HUDEP-2 (cell line): ENCODE measurements around the gene SYS1.
"Not testable (repeated sequence)": the region's sequence is repeated elsewhere in the genome, so short reads cannot be mapped to it uniquely, and the experiment has no call there.

Source experiments
- DNase-seq, 76 experiments: peaks; one replicate each; lab custom pipeline; 2025; ENCODE audit not compliant: unreplicated experiment in 76 of 76; lab: John Stamatoyannopoulos, UW

SYS1 gene

DNA sequence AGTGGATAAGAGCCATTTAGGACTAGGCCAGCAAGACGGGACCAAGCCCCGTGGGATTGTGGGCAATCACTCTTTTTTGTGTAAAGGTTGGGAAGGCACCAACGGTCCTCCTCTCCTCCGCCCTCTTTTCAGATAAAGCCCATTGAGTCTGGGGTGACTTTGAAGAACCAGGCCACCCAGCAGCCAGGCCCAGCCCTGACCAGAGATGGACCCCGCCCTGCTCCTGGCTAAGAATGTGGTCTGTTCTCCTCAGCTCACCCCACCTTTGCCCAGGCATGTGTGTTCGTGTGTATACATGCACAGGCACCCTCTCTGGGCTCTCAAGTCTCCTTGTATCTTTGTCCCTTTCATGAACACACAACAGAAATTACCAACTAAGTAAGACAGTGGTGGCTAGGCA lies 23.9 kb upstream of the SYS1 start:
- DNase-seq, result peak in 59 of 76 experiments; percentile 12 to 82 (median 55)

DNA sequence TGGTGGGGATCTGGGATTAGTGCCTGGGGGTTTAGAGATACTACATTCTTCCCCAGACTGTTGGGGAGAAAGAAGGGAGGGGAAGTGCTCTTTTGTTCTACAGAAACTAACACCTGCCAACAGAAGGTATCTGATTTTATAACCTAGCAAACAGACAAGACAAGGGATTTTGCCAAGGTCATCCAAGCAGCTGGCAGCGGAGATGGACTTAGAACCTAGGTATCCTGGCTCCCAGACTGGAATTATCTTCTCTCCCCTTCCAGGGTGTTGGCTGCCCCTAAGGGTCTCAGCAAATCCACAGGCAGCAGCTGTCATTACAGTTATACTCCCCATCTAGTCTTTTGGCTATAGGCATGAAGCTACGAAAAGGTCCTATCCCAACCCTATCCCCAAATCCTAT lies 23.2 kb upstream of the SYS1 start:
- no peak for DNase-seq

DNA sequence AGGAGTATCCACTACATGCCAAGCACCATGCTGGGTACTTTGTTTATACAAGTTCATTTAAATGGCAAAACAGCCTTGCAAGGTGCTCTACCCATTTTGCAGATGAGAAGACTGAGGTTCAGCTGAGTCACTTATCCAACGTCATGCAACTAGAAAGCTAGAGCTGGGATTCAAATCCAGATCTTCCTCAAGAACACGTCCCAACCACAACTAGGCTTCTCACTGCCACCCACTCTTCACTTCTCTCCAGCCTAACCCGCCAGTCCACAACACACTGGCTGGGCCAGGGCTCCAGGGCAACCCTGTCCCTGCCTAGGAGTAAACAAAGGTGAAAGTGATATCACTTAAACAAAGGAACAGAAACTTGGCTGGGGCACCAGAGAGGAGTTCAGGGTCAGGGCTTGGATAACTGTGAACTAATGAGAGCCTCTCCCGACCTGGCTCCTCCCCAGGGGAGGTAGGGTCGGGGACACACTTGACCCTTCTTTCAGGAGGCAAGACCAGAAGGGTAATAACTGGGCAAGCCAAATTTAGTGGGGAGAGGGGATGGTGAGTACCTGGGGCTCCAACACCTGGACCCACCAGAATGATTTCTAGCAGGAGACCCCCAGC lies 22.6 kb upstream of the SYS1 start:
- DNase-seq, result peak in 2 of 76 experiments; percentile 8 to 16

DNA sequence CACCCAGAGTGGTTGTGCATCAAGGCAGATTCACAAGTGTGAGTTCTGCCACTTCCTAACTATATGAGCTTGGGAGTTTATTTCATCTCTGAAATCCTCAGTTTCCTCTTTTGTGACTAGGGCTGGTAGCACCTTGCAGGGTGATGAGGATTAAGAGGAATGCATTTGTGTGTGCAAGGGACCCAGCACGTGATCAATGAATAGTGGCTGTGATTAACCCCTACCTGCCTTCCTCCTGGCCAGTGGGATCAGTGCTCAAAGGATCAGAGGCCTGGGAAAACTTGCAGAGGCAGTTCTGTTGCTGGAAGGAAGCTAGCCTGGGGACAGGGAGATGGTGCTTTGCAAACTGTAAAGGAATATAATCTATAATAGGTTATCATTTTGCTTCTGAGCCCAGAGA lies 22.0 kb upstream of the SYS1 start:
- DNase-seq, result no peak

GRCh38 chr20:45341579-45341938 lies 21.4 kb upstream of the SYS1 start:
- no peak for DNase-seq

- DNase-seq, result peak in 30 of 76 experiments; percentile 9 to 69 (median 28)
These were observed 20.8 kb upstream of the SYS1 start for GRCh38 chr20:45341939-45342854.

- DNase-seq, result no peak
These were observed 20.0 kb upstream of the SYS1 start for GRCh38 chr20:45342855-45343531.

- DNase-seq, result peak in 43 of 76 experiments; percentile 7 to 66 (median 34)
These were observed 19.3 kb upstream of the SYS1 start for GRCh38 chr20:45343532-45344167.

DNA sequence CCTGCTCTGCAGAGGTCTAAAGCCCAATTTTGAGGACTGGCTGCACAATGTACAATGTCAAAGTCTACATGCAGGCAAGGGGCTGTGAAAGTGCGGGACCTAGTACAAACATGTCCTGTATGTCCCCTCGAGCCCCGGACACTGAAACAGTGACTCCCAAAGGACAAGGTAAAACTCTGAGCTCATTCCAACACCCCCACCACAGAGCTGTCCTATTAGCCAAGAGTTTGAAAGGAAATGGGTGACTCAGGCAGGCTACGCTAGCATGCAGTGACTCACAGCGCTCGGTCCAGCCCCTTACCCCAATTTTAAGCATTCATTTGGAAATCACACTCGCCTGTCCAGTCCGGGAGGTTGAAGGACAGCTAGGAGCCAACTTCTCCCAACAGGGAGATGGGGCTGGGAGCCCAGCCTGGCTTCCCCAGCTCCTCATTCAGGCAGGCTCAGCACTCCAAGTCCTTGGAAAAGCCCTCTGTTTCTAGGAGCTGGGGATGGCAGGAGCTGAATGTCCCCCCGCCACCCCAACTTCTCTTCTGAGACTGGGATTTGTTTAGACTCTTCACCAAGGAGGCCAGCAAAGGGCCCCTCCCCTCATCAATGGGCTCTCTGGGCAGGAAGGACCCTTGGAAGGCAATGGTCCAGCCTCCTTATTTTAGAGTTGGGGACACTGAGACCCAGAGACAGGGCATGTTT lies 18.6 kb upstream of the SYS1 start:
- DNase-seq, result peak in 2 of 76 experiments; percentile 8 to 20

DNA sequence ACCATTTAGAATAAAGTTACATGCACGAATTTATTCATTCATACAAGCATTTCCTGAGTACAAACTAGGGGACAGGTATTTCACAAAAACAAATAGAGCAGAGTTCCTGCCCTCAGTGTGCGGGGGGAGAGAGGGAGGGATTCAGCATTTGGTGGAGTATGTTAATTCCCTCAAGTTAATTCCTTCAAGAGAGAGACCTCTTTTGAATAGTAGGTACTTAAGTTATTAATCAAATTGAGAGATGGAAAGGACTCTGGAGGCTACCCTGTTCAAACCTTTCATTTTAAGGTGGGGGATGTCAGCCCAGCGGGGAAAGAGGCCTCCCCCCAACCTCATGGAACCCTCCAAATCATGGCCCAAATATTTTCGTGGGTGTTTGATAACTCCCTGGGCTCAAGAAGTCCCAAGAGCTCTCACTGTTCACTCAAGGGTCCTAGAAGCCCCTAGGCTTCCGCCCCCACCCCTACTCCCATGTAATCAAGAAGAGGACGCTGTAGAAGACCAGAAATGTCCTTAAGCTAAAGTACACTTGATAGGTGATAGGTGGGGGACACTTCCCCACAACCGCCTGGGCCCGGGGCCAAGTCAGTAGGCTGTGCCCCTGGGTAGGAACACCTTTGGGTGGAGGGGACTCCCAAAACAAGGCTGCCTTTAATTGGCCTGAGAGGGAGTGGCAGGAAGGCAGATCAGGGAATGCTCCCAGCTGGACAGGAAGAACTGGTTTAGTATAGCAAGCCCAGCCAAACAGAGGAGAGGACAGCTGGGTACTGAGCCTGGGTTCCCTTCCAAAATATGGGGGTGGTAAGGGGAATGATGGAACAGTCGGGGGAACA lies 17.6 kb upstream of the SYS1 start:
- no peak for DNase-seq

- peak in 1 of 76 experiments; percentile 10 for DNase-seq
These were observed 16.7 kb upstream of the SYS1 start for GRCh38 chr20:45346291-45346718.

GRCh38 chr20:45346851-45347250 lies 16.1 kb upstream of the SYS1 start:
- no peak for DNase-seq

DNA sequence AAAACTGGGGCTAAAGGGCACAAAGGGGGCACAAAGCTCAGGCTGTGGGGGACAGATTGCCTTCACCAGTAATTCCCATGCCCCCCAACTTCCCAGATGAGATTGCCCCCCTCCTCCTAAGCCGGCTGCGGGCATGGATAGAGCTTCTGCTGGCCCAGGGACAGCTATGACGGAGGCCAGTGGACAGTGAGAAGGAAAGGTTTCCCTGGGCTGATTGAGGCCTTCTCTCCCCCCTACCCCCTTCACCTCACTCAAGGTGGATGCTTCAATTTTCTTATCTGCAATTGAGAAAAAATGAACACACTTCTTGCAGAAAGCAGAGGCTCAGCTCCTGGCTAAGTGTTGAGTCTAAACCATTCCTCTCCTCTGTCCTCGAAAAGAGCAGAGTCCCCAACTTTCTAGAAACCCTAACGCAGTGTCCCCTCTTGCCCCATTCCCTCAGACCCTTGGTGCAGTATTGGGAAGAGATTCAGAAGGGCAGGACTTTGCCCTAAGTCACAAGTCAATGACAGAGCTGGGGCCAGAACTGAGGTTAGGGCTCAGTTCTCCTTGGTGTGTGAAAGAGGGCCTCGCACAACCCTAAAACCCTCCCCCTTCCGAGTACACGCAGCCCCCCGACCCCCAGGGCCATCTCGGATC lies 15.5 kb upstream of the SYS1 start:
- DNase-seq, result no peak

GRCh38 chr20:45347936-45348778 lies 14.8 kb upstream of the SYS1 start, which contains the start of gene SDC4:
Gene SDC4, minus strand, starts transcription at chr20:45348424. Its CDS starts 40 bp downstream, at chr20:45348384.
- DNase-seq, result peak in 47 of 76 experiments; percentile 9 to 66 (median 33)

DNA sequence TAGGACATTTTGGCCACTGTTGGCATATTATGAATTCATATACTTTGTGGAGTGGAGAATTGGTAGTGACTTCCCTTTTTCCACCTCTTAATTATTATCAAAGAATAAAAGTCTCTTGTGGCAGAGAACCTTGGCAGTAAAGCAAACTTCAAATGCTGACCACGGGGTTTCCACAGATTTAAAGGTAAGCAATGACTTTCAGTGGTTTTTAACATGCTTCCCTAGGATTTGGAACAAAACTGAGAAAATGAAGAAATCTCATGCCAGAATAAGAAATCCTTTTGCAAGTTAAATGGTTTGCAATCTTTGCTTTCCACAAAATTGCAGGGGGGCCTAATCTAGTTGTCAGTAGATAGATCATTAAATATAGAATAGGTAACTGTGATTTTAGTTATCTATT lies 12.7 kb upstream of the SYS1 start:
- DNase-seq, result no peak

DNA sequence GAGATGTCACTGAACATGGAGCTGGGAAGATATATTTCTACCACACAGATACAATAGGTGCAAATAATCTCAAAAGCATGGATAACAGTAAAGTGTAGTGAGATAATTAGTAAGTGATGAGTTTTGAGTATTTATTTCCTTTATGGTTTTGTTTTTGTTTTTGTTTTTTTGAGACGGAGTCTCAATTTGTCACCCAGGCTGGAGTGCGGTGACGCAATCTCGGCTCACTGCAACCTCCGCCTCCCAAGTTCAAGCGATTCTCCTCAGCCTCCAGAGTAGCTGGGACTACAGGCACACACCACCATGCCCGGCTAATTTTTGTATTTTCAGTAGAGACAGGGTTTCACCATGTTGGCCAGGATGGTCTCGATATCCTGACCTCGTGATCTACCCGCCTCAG lies 12.2 kb upstream of the SYS1 start:
- DNase-seq, result not testable (repeated sequence)

DNA sequence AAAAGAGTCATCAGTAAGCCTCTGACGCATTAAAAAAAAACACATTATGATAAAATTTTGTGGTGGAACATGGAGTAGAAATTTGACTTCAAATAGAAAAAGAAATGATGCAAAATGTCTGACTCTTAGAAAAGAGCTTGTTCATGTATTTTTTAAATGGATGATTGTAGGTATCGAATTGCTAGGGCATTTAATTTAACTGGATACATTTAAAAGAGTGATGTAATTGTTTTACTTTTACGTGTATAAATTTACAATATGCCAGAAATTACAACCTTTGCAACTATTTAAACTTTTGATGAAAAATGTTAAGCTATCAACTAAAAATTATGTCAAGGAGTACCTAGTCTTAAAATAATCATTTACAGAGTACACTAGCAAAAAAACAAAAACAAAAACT lies 10.2 kb upstream of the SYS1 start:
- DNase-seq, result no peak

DNA sequence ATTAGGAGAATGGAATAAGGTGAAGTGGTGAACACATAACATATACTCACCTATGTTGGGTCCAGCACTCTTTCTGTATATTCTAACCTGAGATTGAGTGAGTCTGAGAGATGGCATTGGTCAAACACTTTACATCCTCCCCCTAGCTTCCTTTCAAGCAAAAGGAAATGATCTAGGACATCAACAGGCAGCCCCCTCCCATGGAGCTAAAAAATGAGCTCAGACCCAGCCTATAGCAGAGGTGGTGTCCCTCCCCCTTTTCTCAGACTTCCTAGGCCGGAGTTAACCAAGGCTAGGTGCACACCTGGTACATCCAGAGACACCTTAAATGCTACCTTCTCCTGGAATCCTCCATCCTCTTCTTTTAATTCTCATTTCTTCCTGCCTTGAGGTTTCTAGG lies 9.2 kb upstream of the SYS1 start:
- DNase-seq, result no peak
